KG1 (cell line): ENCODE data around the gene FHOD3.

Experiments used
- DNase-seq: peaks from one replicate; lab custom pipeline; 2025; lab: John Stamatoyannopoulos, UW

FHOD3 gene

GRCh38 chr18:36594621-36595020, 297.1 kb downstream of the FHOD3 start:
- DNase-seq = no peak

GRCh38 chr18:36595046-36595817, 297.7 kb downstream of the FHOD3 start:
- no peak for DNase-seq

DNA sequence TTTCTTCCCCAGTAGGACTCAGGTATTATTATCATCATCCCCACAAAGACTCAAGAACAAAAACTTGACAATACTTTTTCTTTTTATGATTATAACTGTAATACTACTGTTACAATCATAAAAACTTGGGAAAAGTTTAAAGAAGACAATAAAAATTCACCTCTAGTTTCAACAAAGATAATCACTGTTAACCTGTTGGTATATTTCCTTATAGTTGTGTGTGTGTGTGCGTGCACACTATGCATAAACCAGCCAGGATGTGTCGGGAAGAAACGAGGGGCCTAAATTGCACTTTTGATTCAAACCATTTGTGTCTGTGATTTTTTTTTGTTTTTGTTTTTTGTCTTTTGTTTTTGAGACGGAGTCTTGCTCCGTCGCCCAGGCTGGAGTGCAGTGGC, 298.3 kb downstream of the FHOD3 start:
- DNase-seq = no peak

GRCh38 chr18:36597636-36598035, 300.1 kb downstream of the FHOD3 start:
- no peak for DNase-seq

DNA sequence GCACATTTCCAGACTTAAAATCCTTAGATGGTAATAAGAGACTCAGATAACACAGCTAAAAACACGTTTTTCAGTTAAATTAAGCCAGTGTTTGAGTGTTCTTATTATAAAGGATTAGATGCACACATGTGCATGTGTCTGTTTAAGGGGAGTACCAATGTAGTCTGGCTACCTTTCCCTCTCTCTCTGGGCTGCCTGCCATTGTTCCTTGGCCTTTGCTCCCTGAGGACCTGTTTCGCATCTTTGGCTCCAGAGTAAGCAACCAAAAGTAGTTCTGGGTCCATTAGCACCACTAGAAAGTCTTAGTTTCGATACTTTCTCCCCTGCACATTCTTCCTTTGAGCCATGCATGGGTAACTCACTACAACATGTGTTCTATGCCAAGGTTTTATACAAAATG, 303.0 kb downstream of the FHOD3 start:
- no peak for DNase-seq

- DNase-seq = no peak
These were observed 303.8 kb downstream of the FHOD3 start for GRCh38 chr18:36601316-36601715.

DNA sequence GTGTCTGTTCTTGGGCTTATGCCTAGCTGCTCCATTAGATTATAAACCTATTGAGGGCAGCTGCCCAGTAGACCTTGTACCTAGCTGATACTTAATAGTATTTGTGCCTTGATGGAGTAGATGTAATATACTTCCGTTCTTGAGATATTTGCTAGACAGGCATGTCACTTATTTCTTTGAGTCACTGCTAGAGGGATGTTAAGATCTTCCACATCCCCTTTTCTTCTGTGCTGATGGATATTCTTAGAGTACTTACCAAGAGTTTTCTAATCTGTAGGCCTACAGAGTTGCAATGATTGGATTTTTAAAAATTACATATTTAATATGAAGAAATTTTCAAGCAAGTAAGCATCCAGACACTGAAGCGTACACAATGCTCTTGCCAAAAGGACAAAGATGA, 304.6 kb downstream of the FHOD3 start:
- DNase-seq = no peak

DNA sequence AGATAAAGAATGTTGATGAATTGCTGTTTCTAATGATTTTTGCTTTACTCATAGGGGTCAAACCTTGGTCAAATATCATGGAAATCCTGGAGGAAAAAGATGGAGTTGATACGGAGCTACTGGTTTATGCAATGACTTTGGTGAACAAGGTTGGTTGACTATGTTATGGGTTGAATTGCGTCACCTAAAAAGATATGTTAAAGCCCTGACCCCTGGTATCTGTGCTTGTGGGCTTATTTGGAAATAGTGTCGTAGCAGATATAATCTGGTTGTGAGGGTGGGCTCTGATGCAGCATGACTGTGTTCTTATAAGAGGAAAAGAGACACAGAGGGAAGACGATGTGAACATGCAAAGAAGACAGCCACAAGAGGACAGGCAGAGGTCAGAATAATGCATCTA, 305.1 kb downstream of the FHOD3 start:
- DNase-seq = no peak

DNA sequence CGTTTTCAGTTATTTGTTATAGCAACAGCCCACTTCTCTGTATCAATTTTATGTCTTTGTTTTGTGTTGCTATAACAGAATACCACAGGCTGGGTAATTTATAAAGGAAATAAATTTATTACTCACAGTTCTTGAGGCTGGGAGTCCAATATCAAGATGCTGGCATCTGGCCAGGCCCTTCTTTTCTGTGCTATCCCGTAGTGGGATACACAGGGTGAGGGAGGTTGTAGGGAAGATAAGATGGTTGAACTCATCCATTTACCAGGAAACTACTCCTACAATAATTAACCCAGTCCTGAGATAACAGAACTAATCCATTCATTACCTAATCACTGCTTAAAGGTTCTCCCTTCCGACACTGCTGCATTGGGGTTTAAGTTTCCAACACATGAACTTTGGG, 310.6 kb downstream of the FHOD3 start:
- no peak for DNase-seq

- no peak for DNase-seq
These were observed 312.7 kb downstream of the FHOD3 start for GRCh38 chr18:36610258-36610657.

DNA sequence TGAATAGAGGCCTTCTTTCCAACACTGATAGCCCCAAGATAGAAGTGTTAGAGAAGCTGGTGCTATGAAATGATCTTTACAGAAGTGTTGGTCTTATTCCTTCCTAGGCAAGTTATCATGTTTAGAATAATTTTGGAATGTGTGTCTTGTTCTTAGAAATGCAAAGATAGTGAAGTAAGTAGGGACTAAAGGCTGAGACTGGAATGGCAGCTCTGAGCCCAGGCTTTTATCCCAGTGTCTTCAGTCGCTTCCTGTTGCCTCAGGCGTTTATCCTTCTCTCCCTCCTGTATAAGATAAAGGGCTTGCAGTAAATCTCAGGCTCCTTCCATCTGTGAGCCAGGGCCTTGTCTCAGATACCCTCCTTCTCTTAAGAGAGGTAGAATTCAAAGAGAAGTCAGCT, 313.1 kb downstream of the FHOD3 start:
- no peak for DNase-seq

DNA sequence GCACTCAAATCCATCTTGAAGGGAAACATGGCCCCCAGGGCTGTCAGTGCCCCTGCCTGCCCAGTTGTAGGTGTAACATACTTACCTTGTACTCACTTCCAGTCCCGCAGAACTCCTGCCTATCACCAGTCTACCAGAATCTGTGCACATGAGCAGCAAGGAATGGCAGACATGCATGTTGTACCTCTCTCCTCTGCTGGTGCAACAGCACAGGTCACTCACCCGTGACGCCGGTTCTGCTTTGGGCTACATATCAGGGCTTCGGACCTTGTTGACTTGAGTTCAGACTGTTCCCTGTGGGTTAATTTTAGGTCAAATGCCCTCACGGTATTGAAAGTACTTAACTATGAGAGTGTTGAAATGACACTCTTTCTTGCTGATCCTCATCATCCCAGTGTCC, 315.6 kb downstream of the FHOD3 start:
- no peak for DNase-seq

- no peak for DNase-seq
These were observed 316.3 kb downstream of the FHOD3 start for GRCh38 chr18:36613810-36614209.

- DNase-seq = no peak
These were observed 323.3 kb downstream of the FHOD3 start for GRCh38 chr18:36620788-36621187.

GRCh38 chr18:36622610-36623009, 325.1 kb downstream of the FHOD3 start:
- DNase-seq = no peak

DNA sequence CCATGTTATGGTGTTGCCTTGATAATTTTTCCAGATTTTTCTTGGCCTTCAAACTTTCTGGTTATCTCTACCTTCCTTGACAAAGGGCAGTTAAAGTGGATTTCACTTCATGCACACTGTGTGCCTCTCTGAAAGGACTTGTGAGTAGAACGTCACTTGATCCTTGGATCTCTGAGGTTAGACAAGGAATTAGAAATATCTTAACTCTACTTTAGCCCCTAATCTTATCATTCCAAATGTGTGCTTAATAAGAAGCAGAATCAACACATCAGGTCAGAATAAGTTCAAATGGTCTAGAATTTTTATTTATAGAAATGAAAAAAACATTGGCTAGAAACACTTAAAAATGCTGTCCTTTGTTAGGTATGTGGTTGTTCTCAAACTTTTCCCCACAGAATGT, 325.6 kb downstream of the FHOD3 start:
- DNase-seq = no peak

GRCh38 chr18:36623681-36624190, 326.2 kb downstream of the FHOD3 start:
- no peak for DNase-seq

DNA sequence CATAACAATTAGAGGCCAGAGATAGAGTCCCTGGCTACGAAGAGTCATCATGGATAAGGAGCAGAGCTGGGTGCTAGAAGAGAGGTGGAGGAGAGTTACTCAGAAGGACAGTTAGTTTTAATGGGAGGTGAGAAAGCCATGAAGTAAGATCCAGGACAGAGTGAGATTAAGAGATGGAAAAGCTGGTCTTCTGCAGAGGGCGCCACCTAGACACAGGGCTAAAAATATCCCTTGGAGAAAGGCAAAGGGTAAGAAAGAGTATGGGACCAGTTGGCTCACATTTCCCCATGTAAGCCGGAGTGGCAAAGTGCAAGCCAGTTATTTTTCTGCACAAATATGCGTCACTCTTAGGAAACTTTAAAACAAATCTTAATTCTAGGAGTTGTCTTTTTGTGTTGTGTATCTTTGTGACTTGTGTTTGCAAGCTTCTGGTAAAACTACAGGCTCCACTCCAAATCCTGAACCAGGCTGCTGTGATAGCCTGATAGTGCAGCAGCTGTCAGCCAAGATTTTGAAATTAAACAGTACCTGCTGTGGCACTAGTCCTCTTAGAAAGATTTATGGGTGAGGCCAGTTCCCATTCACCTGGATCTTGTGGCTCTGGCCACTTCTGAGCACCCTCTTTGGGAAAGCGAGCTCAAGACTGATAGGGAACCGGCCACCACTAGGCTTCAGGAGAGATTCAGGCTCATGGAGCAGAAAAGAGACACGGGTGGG, 327.1 kb downstream of the FHOD3 start:
- DNase-seq = no peak

DNA sequence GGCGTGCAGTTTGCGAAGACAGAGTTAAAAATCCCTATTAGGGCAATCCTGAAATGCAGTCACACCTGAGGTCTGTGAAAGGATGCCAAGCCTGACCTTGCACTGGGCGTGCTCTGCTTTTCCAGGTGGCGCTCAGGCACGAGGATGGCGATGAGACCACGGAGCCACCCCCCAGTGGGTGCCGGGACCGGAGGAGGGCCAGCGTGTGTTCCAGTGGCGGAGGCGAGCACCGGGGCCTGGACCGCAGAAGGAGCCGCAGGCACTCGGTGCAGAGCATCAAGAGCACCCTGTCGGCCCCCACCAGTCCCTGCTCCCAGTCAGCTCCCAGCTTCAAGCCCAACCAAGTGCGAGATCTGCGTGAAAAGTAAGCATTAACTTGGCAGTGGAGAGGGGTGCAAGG, 327.9 kb downstream of the FHOD3 start:
- no peak for DNase-seq

GRCh38 chr18:36627637-36628036, 330.1 kb downstream of the FHOD3 start:
- no peak for DNase-seq

- no peak for DNase-seq
These were observed 331.1 kb downstream of the FHOD3 start for GRCh38 chr18:36628435-36629137.

- no peak for DNase-seq
These were observed 331.6 kb downstream of the FHOD3 start for GRCh38 chr18:36629138-36629530.

- no peak for DNase-seq
These were observed 332.3 kb downstream of the FHOD3 start for GRCh38 chr18:36629836-36630235.
